Esophagus muscularis mucosa (tissue), 4 donors: ENCODE data around the gene FRZB.
"Not testable (repeated sequence)": the region's sequence is repeated elsewhere in the genome, so short reads cannot be mapped to it uniquely, and the experiment has no call there.

Source experiments
- CTCF ChIP-seq, 3 experiments: fragments of 200-600 bp in 2 of 3; fragments of 450-650 bp in 1 of 3; sonication (generic) in 2 of 3; IDR thresholded peaks; one replicate each; pipeline ENCODE4 v1.5.1; 2017 to 2019; ENCODE audit warnings: antibody characterized with exemption in 3 of 3, mild to moderate bottlenecking in 2 of 3, moderate library complexity in 1 of 3
- EP300 ChIP-seq: sonication (generic); formaldehyde crosslinking; IDR thresholded peaks from one replicate; pipeline ENCODE4 v1.6.1; 2017; ENCODE audit warnings: antibody characterized with exemption
- POLR2AphosphoS5 ChIP-seq, 2 donors: sonication (generic); formaldehyde crosslinking; IDR thresholded peaks; one replicate each; pipeline ENCODE4 v1.6.1; 2017; ENCODE audit warnings: antibody characterized with exemption in 2 of 2

- TF ChIP-seq POLR2AphosphoS5 (IDR thresholded peaks at IDR 0.05); CTCF (IDR thresholded peaks at IDR 0.05); EP300: not testable (repeated sequence)
Observed at GRCh38 chr2:182893035-182893434, 26.6 kb upstream of the FRZB start.
